ENCODE data around the gene RPL3. TPM values are rescaled to one million over a fixed set of nuclear protein-coding genes. Genes with fewer than 3 reads are reported as not detected.

Gene RPL3
- total and polyA plus RNA-seq, 4 donors, result 580 to 1,767 (median 1,184) TPM

GRCh38 chr22:39313258-39314001 lies 6.0 kb downstream of the RPL3 start:
- H3K4me3 ChIP-seq (ENCODE audit: low read depth in 1 of 3, low read length in 3 of 3), result no peak overlapping the region
- WGBS, result 56% methylated on average over 20 of the region's 20 CpGs

DNA sequence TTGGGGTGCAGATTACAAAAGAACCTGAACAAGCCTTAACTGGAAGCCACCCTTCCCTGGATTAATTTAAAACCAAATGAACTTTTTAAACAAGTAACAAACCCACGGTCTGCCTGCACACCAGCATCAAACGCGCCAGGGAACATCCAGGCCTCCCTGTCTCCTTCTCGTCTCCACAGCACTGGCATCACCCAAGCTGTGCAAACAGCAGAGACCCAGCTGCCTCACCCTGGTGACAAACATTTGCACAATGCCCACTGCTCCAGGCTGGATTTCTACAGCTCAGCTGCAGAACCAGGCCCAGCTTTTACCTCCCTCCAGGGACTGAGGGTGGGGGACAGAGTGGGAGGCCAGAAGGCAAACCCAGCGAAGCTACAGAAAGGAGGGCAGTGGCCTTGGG lies 7.0 kb downstream of the RPL3 start:
- H3K9me3 ChIP-seq (ENCODE audit: control insufficient read depth in 4 of 4, low read length in 3 of 4), result no peaks in the 10 kb centered on the region
- no peaks in the 10 kb centered on the region for H3K27me3 ChIP-seq (ENCODE audit: control insufficient read depth in 4 of 4, insufficient read depth in 4 of 4, low read length in 3 of 4)
- H3K27ac ChIP-seq (ENCODE audit: low read depth in 1 of 2, low read length in 2 of 2), result no peak overlapping the region
- DNase-seq (ENCODE audit: low spot score), result no peak
- peaks cover 4 to 65% (median 46%) of the 10 kb centered on the region in 4 donors for H3K4me1 ChIP-seq (ENCODE audit: control insufficient read depth in 4 of 4, insufficient read depth in 4 of 4, low read length in 3 of 4)
- TF ChIP-seq HNF4G (IDR thresholded peaks at IDR 0.05) (no peak), JUND (IDR thresholded peaks at IDR 0.05) (peak in 1 of 2 donors; percentile 18), FOXA2 (IDR thresholded peaks at IDR 0.05) (no peak), RAD21 (IDR thresholded peaks at IDR 0.05) (no peak), TAF1 (conservative IDR thresholded peaks at IDR 0.05) (no peak), CTCF (IDR thresholded peaks at IDR 0.05; ENCODE audit: low read depth, low read length, missing input control) (no peak), GABPA (IDR thresholded peaks at IDR 0.05 in 1 of 2, conservative IDR thresholded peaks at IDR 0.05 in 1 of 2) (no peak)
- no peak overlapping the region for H3K4me3 ChIP-seq (ENCODE audit: low read depth in 1 of 3, low read length in 3 of 3)
- WGBS, result 58% methylated on average over 5 of the region's 5 CpGs
- peaks cover 34 to 52% (median 40%) of the 10 kb centered on the region in 4 donors for H3K36me3 ChIP-seq (ENCODE audit: control insufficient read depth in 4 of 4, insufficient read depth in 3 of 4, low read depth in 1 of 4, low read length in 3 of 4)
- no peak overlapping the region for H3K9ac ChIP-seq (ENCODE audit: low read depth in 1 of 2, low read length in 2 of 2)

More at GRCh38 chr22:39313258-39314001, 6.0 kb downstream of the RPL3 start:
- no peaks in the 10 kb centered on the region for H3K27me3 ChIP-seq (ENCODE audit: control insufficient read depth in 4 of 4, insufficient read depth in 4 of 4, low read length in 3 of 4)
- no peaks in the 10 kb centered on the region for H3K9me3 ChIP-seq (ENCODE audit: control insufficient read depth in 4 of 4, low read length in 3 of 4)
- H3K27ac ChIP-seq (ENCODE audit: low read depth in 1 of 2, low read length in 2 of 2), result peak overlapping the region; percentile 11 to 24
- no peak overlapping the region for H3K9ac ChIP-seq (ENCODE audit: low read depth in 1 of 2, low read length in 2 of 2)
- peaks cover 4 to 71% (median 53%) of the 10 kb centered on the region in 4 donors for H3K4me1 ChIP-seq (ENCODE audit: control insufficient read depth in 4 of 4, insufficient read depth in 4 of 4, low read length in 3 of 4)
- TF ChIP-seq ATF3 (IDR thresholded peaks at IDR 0.05) (no peak), GABPA (IDR thresholded peaks at IDR 0.05 in 1 of 2, conservative IDR thresholded peaks at IDR 0.05 in 1 of 2) (no peak), RAD21 (IDR thresholded peaks at IDR 0.05) (peak in 1 of 2 donors; percentile 4), JUND (IDR thresholded peaks at IDR 0.05) (no peak), RXRA (IDR thresholded peaks at IDR 0.05) (peak; percentile 74 to 89), SP1 (IDR thresholded peaks at IDR 0.05) (peak; percentile 14), NR2F2 (IDR thresholded peaks at IDR 0.05) (no peak), FOXA2 (IDR thresholded peaks at IDR 0.05) (no peak), ZBTB33 (IDR thresholded peaks at IDR 0.05) (no peak), TAF1 (conservative IDR thresholded peaks at IDR 0.05) (no peak)
- TF ChIP-seq, protein P1, sequence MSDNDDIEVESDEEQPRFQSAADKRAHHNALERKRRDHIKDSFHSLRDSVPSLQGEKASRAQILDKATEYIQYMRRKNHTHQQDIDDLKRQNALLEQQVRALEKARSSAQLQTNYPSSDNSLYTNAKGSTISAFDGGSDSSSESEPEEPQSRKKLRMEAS (IDR thresholded peaks at IDR 0.05), result no peak
- TF ChIP-seq, protein P2, sequence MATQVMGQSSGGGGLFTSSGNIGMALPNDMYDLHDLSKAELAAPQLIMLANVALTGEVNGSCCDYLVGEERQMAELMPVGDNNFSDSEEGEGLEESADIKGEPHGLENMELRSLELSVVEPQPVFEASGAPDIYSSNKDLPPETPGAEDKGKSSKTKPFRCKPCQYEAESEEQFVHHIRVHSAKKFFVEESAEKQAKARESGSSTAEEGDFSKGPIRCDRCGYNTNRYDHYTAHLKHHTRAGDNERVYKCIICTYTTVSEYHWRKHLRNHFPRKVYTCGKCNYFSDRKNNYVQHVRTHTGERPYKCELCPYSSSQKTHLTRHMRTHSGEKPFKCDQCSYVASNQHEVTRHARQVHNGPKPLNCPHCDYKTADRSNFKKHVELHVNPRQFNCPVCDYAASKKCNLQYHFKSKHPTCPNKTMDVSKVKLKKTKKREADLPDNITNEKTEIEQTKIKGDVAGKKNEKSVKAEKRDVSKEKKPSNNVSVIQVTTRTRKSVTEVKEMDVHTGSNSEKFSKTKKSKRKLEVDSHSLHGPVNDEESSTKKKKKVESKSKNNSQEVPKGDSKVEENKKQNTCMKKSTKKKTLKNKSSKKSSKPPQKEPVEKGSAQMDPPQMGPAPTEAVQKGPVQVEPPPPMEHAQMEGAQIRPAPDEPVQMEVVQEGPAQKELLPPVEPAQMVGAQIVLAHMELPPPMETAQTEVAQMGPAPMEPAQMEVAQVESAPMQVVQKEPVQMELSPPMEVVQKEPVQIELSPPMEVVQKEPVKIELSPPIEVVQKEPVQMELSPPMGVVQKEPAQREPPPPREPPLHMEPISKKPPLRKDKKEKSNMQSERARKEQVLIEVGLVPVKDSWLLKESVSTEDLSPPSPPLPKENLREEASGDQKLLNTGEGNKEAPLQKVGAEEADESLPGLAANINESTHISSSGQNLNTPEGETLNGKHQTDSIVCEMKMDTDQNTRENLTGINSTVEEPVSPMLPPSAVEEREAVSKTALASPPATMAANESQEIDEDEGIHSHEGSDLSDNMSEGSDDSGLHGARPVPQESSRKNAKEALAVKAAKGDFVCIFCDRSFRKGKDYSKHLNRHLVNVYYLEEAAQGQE (IDR thresholded peaks at IDR 0.05), result no peak
- DNase-seq (ENCODE audit: low spot score), result no peak
- H3K36me3 ChIP-seq (ENCODE audit: control insufficient read depth in 4 of 4, insufficient read depth in 3 of 4, low read depth in 1 of 4, low read length in 3 of 4), result peaks cover 35 to 56% (median 42%) of the 10 kb centered on the region in 4 donors
